ENCODE results near the gene PLPPR3.
"Not testable (repeated sequence)": the region's sequence is repeated elsewhere in the genome, so short reads cannot be mapped to it uniquely, and the experiment has no call there.

PLPPR3 gene

GRCh38 chr19:821231-821824, 427 bp downstream of the PLPPR3 start:
- H2AFZ ChIP-seq (ENCODE audit: low read depth, low read length, severe bottlenecking) = no peak overlapping the region
- H3K27me3 ChIP-seq (ENCODE audit: low read length) = no peaks in the 10 kb centered on the region
- TF ChIP-seq EZH2phosphoT487 (conservative IDR thresholded peaks at IDR 0.05; ENCODE audit: low read length) = no peak
- no peaks in the 10 kb centered on the region for H3K36me3 ChIP-seq (ENCODE audit: low read length)
- H3K4me2 ChIP-seq (ENCODE audit: low read depth, low read length, poor library complexity, severe bottlenecking) = no peak overlapping the region
- H3F3A ChIP-seq (ENCODE audit: insufficient read depth) = no peaks in the 10 kb centered on the region
- H3K27ac ChIP-seq (ENCODE audit: low read depth, low read length) = no peak overlapping the region
- H3K9me3 ChIP-seq (ENCODE audit: insufficient read depth, low read length) = no peaks in the 10 kb centered on the region
- H3K79me2 ChIP-seq (ENCODE audit: insufficient read depth, low read length) = no peaks in the 10 kb centered on the region
- H3K9me2 ChIP-seq (replicated peaks; ENCODE audit: insufficient read depth, low read length) = no peaks in the 10 kb centered on the region
- no peaks in the 10 kb centered on the region for H4K20me1 ChIP-seq (ENCODE audit: low read depth, low read length)
- H3K4me3 ChIP-seq (ENCODE audit: insufficient read depth, low read length, poor library complexity, severe bottlenecking) = no peak overlapping the region
- H3K9ac ChIP-seq (ENCODE audit: low read length) = no peak overlapping the region

GRCh38 chr19:820212-820611, 1.5 kb downstream of the PLPPR3 start:
- H4K20me1 ChIP-seq (ENCODE audit: low read depth, low read length); H3K27ac ChIP-seq (ENCODE audit: low read depth, low read length); H3K79me2 ChIP-seq (ENCODE audit: insufficient read depth, low read length); H3K9ac ChIP-seq (ENCODE audit: low read length); H3K9me3 ChIP-seq (ENCODE audit: insufficient read depth, low read length); H3K4me2 ChIP-seq (ENCODE audit: low read depth, low read length, poor library complexity, severe bottlenecking); H3F3A ChIP-seq (ENCODE audit: insufficient read depth); H3K9me2 ChIP-seq (replicated peaks; ENCODE audit: insufficient read depth, low read length); H3K27me3 ChIP-seq (ENCODE audit: low read length); H3K4me3 ChIP-seq (ENCODE audit: insufficient read depth, low read length, poor library complexity, severe bottlenecking); H2AFZ ChIP-seq (ENCODE audit: low read depth, low read length, severe bottlenecking); H3K36me3 ChIP-seq (ENCODE audit: low read length): not testable (repeated sequence)

GRCh38 chr19:816500-816857, 5.3 kb downstream of the PLPPR3 start:
- Histone ChIP-seq H3K4me2 (ENCODE audit: low read depth, low read length, poor library complexity, severe bottlenecking) (no peak overlapping the region), H3K4me3 (ENCODE audit: insufficient read depth, low read length, poor library complexity, severe bottlenecking) (no peak overlapping the region), H3K27me3 (ENCODE audit: low read length) (no peaks in the 10 kb centered on the region), H3K9ac (ENCODE audit: low read length) (no peak overlapping the region), H3K79me2 (ENCODE audit: insufficient read depth, low read length) (no peaks in the 10 kb centered on the region), H3K27ac (ENCODE audit: low read depth, low read length) (no peak overlapping the region), H3F3A (ENCODE audit: insufficient read depth) (peaks cover 4% of the 10 kb centered on the region), H4K20me1 (ENCODE audit: low read depth, low read length) (no peaks in the 10 kb centered on the region), H3K9me2 (replicated peaks; ENCODE audit: insufficient read depth, low read length) (no peaks in the 10 kb centered on the region), H2AFZ (ENCODE audit: low read depth, low read length, severe bottlenecking) (no peak overlapping the region), H3K9me3 (ENCODE audit: insufficient read depth, low read length) (no peaks in the 10 kb centered on the region), H3K36me3 (ENCODE audit: low read length) (no peaks in the 10 kb centered on the region; the same call in 1 of the 2 replicates)
- no peak for TF ChIP-seq EZH2phosphoT487 (conservative IDR thresholded peaks at IDR 0.05; ENCODE audit: low read length)
- TF ChIP-seq, protein P1, sequence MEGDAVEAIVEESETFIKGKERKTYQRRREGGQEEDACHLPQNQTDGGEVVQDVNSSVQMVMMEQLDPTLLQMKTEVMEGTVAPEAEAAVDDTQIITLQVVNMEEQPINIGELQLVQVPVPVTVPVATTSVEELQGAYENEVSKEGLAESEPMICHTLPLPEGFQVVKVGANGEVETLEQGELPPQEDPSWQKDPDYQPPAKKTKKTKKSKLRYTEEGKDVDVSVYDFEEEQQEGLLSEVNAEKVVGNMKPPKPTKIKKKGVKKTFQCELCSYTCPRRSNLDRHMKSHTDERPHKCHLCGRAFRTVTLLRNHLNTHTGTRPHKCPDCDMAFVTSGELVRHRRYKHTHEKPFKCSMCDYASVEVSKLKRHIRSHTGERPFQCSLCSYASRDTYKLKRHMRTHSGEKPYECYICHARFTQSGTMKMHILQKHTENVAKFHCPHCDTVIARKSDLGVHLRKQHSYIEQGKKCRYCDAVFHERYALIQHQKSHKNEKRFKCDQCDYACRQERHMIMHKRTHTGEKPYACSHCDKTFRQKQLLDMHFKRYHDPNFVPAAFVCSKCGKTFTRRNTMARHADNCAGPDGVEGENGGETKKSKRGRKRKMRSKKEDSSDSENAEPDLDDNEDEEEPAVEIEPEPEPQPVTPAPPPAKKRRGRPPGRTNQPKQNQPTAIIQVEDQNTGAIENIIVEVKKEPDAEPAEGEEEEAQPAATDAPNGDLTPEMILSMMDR (IDR thresholded peaks at IDR 0.05; ENCODE audit: insufficient read depth, low read length, poor library complexity, severe bottlenecking) = no peak

DNA sequence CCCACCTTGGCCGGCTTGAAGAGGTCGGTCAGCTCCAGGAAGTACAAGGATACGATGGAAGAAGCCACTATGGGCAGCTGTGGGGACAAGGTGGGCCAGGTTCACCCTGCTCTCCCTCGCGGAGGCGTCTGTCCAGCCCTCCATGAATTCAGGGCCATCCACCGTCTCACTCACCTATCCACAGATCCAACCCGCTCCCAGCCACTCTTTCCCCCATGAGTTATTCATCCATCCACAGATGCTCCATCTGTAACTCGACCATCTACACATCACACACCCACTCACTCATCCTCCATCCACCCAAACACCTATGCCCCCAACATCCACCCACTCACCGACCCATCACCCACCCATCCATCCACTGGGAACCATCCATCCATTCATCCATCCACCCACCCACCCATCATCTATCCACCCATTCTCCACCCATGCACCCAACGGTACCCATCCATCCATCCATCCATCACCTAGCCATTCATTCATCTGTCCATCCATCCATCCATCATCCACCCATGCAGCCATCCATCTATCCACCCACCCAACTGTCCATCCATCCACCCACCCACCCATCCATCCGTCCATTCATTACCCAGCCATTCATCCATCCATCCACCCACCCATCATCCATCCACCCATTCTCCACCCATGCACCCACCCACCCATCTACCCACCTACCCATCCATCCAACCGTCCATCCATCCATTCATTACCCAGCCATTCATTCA, 5.8 kb downstream of the PLPPR3 start:
- Histone ChIP-seq H3K9me3 (ENCODE audit: insufficient read depth, low read length) (no peaks in the 10 kb centered on the region), H3K36me3 (ENCODE audit: low read length) (no peaks in the 10 kb centered on the region; the same call in 1 of the 2 replicates), H3K9me2 (replicated peaks; ENCODE audit: insufficient read depth, low read length) (no peaks in the 10 kb centered on the region), H3F3A (ENCODE audit: insufficient read depth) (peaks cover 9% of the 10 kb centered on the region), H3K79me2 (ENCODE audit: insufficient read depth, low read length) (no peaks in the 10 kb centered on the region), H3K27me3 (ENCODE audit: low read length) (no peaks in the 10 kb centered on the region), H3K9ac (ENCODE audit: low read length) (no peak overlapping the region), H2AFZ (ENCODE audit: low read depth, low read length, severe bottlenecking) (no peak overlapping the region), H3K27ac (ENCODE audit: low read depth, low read length) (no peak overlapping the region), H4K20me1 (ENCODE audit: low read depth, low read length) (no peaks in the 10 kb centered on the region), H3K4me2 (ENCODE audit: low read depth, low read length, poor library complexity, severe bottlenecking) (no peak overlapping the region), H3K4me3 (ENCODE audit: insufficient read depth, low read length, poor library complexity, severe bottlenecking) (no peak overlapping the region)
- TF ChIP-seq EZH2phosphoT487 (conservative IDR thresholded peaks at IDR 0.05; ENCODE audit: low read length) = no peak
- TF ChIP-seq, protein P1 (IDR thresholded peaks at IDR 0.05; ENCODE audit: insufficient read depth, low read length, poor library complexity, severe bottlenecking) = no peak

All from SU-DHL-6 (cell line).